Measurements from ENCODE around the gene SLC22A12.

The SLC22A12 gene

DNA sequence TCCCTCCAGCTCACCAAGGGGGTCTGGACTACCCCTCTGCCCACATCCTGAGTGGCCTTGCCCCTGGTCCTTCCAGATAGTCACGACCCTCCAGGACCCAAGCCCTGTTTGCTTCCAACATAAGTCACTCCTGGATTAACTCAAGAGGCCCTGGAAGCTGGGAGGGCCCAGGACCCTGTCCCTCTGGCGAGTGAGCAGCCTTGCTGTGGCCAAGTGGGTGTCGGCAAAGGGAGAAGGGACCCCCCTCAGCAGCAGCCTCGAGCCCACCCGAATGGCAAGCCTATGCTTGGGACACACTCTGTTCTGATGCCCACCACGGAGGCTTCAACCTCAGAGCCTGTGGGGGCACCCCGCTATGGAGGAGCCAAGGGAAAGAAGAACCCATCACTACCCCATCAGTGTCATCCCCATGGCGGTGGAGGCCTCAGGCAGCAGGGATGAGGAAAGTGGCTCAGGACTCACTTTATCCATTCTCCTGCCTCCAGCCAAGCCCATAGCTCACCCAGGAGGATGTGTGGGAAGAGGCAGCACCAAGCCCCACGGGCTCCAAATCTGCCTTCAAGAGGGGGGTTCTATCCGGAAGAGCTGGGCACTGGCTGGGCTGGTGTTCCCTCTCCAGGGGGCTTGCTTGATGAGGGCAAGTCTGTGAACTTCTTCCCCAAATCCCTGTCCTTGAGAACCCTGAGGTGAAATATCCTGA, 12.5 kb downstream of the SLC22A12 start:
- POLR2A ChIA-PET, result no interaction called here

DNA sequence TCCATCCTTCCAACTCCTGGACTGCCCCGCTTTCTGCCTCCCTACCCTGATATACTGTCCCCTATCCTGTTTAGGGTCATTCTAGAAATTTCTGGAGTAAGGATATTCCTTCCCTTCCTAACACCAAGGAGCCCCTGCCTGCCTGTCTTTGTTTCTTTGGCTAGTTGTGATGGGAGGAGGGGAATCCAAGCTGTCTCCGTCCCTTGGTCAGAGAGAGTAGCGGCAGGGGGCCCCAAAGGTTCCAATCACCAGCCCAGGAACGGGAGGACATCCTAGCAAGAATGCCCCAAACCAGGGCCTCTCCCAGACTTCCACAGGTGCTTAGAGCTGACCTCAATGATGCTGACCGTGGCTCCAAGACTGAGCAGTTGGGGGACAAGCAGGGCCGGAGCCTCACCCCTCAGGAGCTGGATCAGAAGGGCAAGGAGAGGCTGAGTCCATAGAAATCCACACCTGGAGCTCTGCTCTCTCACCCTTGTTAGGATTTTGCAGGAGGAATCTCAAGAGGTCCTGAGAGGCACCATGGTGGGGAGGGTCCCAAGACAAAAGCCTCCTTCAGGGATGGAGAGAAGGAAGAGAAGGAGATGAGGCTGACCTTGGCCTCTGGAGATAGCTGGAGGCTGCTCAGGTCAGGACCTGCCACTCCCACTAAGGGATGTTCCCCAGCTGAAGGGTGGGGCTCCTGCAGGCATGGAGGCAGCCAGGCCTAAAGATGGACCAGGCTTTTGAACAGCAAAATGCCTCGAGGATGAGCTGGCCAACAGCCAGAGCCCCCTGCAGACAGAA, 13.6 kb downstream of the SLC22A12 start:
- no peak for DNase-seq (ENCODE audit: extremely low spot score)
- POLR2A ChIA-PET, result no interaction called here
- CTCF ChIA-PET, result interaction anchor here (1.0 kb wide), 1 partner anchor 84 kb away, joined by 3 read pairs; no protein-coding TSS in a partner anchor
- TF ChIP-seq, protein P1, sequence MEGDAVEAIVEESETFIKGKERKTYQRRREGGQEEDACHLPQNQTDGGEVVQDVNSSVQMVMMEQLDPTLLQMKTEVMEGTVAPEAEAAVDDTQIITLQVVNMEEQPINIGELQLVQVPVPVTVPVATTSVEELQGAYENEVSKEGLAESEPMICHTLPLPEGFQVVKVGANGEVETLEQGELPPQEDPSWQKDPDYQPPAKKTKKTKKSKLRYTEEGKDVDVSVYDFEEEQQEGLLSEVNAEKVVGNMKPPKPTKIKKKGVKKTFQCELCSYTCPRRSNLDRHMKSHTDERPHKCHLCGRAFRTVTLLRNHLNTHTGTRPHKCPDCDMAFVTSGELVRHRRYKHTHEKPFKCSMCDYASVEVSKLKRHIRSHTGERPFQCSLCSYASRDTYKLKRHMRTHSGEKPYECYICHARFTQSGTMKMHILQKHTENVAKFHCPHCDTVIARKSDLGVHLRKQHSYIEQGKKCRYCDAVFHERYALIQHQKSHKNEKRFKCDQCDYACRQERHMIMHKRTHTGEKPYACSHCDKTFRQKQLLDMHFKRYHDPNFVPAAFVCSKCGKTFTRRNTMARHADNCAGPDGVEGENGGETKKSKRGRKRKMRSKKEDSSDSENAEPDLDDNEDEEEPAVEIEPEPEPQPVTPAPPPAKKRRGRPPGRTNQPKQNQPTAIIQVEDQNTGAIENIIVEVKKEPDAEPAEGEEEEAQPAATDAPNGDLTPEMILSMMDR (IDR thresholded peaks at IDR 0.05; ENCODE audit: control extremely low read depth, extremely low read depth, low read depth, missing control alignments), result no peak

More for the DNA sequence above, 12.5 kb downstream of the SLC22A12 start:
- no peak for DNase-seq (ENCODE audit: extremely low spot score)
- CTCF ChIA-PET, result interaction anchor here (1.0 kb wide), 1 partner anchor 47 kb away, joined by 3 read pairs; no protein-coding TSS in a partner anchor
- TF ChIP-seq, protein P1 (IDR thresholded peaks at IDR 0.05; ENCODE audit: control extremely low read depth, extremely low read depth, low read depth, missing control alignments), result no peak

DNA sequence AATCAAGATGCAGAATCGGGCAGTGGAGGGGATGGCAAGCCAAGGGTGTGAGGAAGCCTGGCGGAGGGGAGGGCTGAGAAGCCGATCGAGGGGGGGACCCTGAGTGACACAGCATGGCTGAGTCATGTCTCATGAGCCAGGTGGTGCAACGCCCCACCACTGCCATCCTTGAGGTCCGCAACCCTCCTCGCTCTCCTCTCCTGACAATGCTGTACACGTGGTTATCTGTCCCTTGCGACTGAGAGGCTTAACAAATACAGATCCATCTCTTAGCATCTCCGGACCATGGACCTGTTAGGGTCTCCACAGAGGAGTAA, 14.2 kb downstream of the SLC22A12 start:
- TF ChIP-seq, protein P1 (IDR thresholded peaks at IDR 0.05; ENCODE audit: control extremely low read depth, extremely low read depth, low read depth, missing control alignments), result no peak
- DNase-seq (ENCODE audit: extremely low spot score), result no peak
- POLR2A ChIA-PET, result no interaction called here
- CTCF ChIA-PET, result interaction anchor here (1.0 kb wide), 1 partner anchor 83 kb away, joined by 3 read pairs; no protein-coding TSS in a partner anchor

DNA sequence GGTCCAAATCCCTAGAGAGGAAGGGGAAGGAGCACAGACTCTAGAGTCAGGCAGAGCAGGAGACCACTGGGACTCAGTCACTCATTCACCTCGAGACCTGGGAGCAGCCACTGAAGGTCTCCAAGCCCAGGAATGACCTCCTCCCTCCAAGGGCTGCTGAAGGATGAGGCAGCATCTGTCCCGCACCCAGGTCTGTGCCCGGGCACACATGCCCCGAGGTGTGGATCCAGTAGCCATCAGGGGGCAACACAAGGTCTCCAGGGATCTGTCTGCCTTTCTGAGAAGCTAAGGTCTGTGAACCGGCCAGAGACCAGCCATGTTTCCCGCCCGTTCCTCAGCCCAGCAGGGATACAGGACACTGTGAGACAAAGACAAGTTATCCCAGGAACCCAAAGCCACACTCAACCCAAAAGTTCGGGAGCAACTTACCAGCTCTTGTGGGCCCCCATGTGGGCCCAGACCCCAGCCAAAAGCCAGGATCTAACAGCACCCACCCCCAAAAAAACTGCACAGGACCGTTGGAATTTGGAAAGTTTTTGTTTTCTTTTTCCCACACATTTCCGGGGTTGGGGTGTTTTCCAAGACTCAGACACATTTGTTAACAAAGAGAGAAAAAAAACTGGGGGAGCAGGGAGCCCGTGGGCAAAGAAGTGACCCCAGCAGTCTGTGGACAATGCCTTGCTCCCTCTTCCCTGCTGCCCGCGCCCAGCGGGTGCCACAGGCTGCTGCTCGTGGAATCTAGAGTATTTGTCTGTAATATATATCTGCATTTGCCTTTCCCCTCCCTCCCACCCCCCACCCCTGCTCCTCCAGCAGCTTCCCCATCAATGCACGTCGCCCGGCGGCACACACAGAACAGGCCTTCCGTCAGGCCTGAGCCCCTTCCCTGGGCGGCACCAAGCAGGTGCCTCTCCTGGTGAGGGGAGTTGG, 14.9 kb downstream of the SLC22A12 start:
- no peak for DNase-seq (ENCODE audit: extremely low spot score)
- TF ChIP-seq, protein P1 (IDR thresholded peaks at IDR 0.05; ENCODE audit: control extremely low read depth, extremely low read depth, low read depth, missing control alignments), result no peak
- POLR2A ChIA-PET, result no interaction called here
- CTCF ChIA-PET, result interaction anchor here (1.0 kb wide), 1 partner anchor 83 kb away, joined by 3 read pairs; no protein-coding TSS in a partner anchor

DNA sequence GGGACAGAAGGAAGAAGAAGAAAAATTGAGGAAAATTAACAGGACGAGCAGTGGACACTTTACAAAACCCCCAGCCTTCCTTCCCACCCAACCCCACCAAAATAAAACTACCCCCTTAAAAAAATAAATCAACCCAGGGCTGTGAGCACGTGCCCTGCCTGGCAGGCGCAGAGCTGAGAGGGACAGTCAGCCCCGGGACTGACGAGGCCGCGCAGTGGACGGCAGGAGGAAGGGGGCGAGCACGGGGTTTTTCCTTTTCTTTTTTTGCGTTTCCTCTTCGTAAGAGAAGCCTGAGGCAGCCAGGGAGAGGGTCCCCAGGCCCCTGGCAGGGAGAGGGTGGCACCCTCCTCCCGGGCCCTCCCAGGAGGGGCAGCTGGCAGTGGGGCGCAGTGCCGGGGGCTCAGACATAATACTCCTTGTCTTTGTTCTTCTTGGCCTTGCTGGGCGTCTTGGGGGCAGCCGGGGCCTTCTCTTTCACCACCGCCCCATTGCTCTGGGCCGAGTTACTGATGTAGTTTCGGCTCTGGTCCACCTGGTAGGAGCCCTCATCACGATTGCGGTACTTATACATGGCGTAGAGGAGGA, 15.9 kb downstream of the SLC22A12 start:
- TF ChIP-seq, protein P1 (IDR thresholded peaks at IDR 0.05; ENCODE audit: control extremely low read depth, extremely low read depth, low read depth, missing control alignments), result no peak
- no peak for DNase-seq (ENCODE audit: extremely low spot score)
- ChIA-PET CTCF (no interaction called here), POLR2A (no interaction called here)
